GM19023 (cell line): ENCODE results near the gene LAIR1.
"Not testable (repeated sequence)": the region's sequence is repeated elsewhere in the genome, so short reads cannot be mapped to it uniquely, and the experiment has no call there.

Source experiments
- ATAC-seq: cut with Tn5 transposase; IDR thresholded peaks from one replicate; pipeline ENCODE4 v1.9.1; 2021; ENCODE audit warnings: mild to moderate bottlenecking, moderate library complexity; ENCODE audit not compliant: unreplicated experiment

Gene LAIR1, protein sequence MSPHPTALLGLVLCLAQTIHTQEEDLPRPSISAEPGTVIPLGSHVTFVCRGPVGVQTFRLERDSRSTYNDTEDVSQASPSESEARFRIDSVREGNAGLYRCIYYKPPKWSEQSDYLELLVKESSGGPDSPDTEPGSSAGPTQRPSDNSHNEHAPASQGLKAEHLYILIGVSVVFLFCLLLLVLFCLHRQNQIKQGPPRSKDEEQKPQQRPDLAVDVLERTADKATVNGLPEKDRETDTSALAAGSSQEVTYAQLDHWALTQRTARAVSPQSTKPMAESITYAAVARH

DNA sequence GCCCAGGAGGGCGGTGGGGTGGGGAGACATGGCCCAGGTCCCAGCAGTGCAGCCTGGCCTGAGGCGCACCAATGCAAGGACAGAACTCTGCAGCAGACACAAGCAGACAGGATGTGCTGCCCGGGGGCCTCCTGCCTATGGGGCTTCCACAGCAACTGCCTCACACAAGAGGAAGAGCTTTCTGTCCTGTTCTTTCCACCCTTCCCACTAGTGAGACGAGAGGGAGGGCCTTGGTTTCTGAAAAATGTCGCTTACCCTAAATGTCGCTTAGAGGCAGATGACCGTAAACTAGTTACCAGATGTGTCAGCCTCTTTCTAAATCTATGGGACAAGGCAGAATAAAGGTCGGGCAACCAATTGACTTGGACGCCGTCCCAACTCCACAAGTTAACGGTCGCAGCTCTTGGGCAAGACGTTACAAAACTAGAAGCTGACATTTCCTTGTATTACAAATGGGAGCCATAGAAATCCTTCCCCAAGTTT, at the start of gene LAIR1:
LAIR1 (minus strand) TSS at position 157 of the 483 bp plus-strand sequence; CDS start at position 30, 127 bp downstream.
- ATAC-seq, result no peak

DNA sequence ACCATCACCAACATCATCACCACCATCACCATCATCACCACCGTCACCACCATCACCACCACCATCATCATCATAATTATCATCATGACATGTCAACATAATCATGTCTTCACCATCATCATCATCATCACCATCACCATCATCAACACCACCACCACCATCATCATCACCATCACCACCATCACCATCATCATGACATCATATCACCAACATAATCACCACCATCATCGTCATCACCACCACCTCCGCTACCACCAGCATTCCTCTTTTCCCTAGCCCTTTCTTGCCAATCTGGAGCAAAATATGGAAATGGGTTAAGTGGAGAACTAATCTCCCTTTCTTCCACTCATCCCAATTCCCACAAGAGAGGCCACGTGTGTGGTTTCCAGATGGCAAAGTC, 49.4 kb upstream of the LAIR1 start:
- no peak for ATAC-seq

DNA sequence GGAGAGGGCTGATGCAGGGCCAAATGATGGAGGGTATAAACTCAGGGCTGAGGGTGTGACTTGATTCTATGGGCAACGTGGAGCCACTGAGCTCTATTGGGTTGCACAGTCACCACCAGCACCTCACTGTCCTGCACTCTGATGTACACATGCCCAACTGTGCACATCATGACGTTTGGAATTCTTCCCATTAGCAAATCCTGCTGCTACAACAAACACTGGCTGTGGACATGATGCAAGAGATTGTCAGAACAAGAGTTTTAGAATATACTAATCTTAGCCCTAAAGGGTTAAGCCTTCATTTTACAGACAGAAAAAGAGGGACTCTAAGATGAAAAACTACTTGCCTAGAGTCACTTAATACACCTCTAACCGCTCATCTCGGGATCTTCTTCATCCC, 48.1 kb upstream of the LAIR1 start:
- no peak for ATAC-seq

DNA sequence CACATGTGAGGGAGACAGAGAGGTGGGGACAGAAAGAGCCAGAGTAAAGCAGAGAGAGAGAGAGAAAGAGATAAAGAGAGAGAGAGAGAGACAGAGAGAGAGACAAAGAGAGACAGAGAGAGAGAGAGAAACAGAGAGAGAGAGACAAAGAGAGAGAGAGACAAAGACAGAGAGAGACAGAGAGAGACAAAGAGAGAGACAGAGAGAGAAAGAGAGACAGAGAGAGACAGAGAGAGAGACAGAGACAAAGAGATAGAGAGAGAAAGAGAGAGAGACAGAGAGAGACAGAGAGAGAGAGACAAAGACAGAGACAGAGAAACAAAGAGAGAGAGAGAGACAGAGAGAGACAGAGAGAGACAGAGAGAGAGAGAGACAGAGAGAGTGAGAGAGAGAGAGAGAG, 46.3 kb upstream of the LAIR1 start:
- ATAC-seq, result no peak

DNA sequence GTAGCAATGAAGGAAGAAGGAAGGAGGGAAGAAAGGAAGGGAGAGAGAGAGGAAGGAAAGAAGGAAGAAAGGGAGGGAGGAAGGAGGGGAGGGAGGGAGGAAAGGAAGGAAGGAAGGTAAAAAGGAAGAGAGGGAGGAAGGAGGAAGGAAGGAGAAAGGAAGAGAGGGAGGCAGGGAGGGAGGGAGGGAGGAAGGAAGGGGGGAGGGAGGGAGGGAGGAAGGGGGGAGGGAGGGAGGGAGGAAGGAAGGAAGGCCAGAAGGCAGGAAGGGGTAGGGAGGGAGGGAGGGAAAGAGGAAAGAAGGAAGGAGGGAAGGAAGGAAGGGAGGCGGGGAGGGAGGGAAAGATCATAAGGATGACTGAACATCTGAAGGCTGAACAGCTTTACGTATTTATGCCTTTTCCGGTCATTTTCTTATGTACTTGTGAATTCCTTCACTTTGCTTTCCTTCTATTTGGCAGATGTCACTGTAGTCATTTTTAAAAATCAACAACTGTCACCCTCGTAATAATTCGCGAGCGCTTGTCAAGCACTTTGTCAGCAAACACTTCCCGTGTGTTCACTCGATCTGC, 43.8 kb upstream of the LAIR1 start:
- ATAC-seq, result no peak

DNA sequence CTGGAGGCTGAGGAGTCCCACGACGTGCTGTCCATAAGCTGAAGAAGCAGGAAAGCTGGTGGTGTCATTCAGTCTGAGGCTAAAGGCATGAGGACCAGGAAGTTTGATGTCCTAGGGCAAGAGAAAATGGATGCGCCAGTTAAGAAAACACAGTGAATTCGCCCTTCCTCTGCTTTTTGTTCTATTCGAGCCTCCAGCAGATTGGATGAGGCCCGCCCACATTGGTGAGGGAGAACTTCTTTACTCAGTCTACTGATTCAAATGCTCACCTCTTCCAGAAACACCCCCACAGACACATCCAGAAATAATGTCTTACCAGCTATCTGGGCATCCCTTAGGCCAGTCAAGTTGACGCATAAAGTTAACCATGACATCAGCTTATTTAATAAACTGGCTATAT, 43.0 kb upstream of the LAIR1 start:
- no peak for ATAC-seq

DNA sequence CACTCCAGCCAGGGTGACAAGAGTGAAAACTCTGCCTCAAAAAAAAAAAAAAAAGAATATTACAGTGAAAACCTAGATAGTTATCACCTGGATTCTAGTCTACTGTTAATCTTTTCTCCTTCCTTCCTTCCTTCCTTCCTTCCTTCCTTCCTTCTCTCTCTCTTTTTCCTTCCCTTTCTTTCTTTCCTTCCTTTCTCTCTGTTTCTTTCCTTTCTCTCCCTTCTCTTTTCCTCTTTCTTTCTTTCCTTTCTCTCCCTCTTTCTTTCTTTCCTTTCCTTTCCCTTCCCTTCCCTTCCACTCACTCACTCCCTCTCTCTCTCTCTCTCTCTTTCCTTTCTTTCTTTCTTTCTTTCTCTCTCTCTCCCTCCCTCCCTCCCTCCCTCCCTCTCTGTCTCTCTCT, 40.9 kb upstream of the LAIR1 start:
- no peak for ATAC-seq

DNA sequence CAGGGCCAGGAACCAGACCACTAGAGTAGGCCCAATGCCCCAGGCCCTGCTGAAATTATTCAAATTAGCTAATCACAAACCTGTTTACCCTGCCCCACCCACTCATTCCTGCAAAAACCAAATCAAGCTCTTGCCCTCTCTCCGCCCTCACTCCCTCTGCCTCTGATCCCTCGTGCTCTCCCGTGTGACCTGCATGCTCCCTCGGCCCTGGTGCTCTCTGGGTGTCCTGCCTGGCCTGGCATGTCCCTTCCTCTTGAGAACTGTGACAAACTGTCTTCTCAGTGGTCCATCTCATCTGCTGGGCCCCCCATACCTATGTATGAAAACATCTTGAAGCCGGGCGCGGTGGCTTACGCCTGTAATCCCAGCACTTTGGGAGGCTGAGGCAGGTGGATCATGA, 38.3 kb upstream of the LAIR1 start:
- ATAC-seq, result no peak

DNA sequence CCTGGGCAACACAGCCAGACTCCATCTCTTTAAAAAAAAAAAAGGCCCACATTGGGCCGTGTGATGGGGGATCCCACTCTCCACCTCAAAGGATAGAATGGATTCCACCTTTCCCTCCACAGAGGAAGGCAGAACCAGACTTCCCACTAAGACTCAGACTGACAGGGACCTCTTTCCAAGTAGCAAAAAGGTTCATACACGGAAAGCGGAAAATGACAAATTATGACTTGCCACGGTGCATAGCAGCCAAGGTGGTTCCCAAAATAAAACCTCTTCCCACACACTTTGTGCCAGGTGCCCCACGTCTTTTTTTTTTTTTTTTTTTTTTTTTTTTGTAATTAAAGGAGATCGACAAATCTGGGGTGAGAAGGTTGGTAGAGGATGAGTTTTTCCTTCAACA, 36.2 kb upstream of the LAIR1 start:
- ATAC-seq, result no peak

DNA sequence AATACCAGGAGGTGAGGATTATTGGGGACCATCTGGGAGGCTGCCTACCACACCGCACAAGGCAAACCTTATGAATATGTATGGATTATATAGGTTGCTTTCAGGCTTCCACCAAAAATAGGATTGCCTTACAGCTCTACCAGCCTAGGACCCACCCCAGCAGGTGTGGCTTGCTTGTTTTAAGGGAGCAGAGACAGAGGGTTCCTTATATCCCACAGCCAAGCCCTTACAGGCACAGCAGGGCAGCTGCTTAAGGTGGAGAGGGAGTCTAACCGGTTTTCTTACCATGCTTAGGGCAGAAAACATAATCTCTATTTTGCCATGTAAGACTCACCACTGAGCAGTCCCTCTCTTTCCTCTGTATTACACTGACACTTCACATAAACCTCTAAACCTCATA, 34.5 kb upstream of the LAIR1 start:
- no peak for ATAC-seq

DNA sequence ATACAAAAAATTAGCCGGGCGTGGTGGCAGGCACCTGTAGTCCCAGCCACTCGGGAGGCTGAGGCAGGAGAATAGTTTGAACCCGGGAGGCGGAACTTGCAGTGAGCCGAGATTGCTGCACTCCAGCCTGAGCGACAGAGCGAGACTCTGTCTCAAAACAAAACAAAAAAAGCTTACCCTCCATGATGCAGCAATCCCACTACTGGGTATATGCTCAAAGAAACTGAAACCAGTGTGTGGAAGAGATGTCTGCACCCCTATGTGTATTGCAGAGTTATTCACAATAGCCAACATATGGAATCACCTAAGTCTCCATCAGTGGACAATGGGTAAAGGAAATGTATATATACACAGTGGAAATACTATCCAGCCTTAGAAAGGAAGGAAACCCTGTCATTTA, 31.0 kb upstream of the LAIR1 start:
- no peak for ATAC-seq

DNA sequence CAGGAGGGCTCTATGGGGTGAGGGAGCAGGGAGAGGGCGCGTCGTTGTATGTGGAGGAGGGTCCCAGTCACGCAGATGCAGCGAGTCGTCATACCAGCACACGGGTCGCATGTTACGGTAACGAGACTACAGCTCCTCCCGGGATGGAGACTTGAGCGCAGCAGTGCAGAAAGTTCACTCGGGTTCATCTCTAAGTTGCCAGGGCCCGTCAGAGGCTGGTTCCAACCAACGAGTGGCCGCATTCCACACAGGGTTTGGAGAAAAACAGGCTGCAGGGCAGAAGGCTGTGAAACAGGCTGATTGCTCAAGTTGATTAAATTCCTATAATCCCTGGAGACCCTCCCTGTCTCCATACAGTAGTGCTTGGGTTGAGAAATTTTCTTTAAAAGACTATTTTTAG, 28.6 kb upstream of the LAIR1 start:
- no peak for ATAC-seq

DNA sequence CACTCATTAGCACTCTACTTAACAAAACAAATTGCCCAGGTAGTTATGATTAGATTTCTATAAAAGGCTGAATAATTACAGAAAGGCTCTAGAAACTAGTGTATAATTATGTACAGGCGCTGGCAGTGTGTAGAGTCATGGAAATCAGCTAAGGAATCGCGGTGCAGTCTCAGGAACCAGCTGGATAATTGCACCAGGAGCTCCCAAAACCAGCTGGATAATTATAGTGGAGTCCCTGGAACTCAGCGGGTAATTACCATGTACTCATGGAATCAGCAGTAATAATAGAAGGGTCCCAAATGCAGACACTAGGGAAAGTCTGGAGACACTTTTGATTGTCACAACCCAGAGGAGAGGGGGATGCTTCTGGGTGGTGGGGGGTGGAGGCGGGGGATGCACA, 27.4 kb upstream of the LAIR1 start:
- ATAC-seq, result no peak

DNA sequence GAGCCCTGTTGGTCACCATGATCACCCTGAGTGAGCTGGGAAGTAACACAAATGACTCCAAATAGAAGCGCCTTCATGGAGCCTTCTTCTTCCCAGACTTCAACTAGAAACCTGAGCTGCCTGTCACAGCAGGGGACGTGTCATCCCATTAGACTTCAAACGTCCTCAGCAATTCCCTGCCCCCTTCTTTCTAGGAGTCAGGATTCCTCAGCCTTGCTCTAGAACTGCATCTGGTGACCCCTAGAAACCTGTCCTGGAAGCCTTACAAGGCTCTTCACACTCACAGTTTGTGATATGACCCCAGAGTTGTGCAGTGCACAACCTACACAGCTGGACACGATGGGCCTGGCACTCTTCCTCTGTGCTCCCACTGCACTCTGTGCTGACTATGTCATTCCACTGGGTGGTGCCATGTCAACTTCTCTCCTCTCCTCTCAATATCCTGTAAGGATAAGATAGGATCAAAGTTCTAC, 26.9 kb upstream of the LAIR1 start:
- no peak for ATAC-seq

DNA sequence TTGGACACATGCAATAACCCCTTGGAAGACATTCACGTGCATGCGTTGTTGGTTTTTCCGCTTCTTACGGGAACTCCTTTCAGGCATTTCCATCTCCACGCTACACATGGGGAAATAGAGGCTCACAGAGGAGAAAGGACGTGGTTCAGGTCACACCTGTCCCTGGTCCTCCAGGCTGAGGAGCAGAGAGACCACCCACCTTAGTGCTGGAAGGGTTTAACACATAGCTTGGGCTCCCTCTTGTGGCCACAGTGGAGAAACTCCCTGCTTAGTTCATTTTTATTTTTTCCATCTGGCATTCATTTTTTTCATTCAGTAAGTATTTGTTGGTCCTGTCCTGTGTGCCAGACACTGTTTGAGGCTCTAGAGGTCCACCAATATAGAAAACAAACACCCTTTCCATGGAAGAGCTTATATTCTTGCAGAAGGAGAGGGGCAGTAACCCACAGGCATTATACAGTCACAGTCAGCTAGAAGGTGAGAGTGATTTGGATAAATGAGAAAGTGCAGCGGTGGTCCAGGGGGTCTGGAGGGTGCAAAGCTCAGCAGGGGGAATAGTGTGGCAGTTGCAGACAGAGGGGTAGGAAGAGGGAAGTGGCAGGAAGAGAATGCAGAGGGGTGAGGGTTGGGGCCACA, 26.3 kb upstream of the LAIR1 start:
- no peak for ATAC-seq

DNA sequence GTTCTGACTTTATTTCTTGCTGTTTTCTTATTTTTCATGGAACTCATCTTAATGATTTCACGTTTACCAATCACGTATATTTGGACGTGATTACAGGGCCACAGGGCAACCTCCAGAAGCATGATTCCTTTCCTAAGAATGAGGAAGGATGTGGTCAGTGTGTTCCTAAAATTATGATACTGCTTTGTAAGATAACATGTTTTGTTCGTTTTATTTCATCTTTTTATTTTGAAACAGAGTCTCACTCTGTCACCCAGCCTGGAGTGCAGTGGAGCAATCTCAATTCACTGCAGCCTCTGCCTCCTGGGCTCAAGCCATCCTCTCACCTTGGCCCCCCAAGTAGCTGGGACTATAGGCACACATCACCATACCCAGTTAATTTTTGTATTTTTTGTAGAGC, 24.8 kb upstream of the LAIR1 start:
- ATAC-seq, result no peak

DNA sequence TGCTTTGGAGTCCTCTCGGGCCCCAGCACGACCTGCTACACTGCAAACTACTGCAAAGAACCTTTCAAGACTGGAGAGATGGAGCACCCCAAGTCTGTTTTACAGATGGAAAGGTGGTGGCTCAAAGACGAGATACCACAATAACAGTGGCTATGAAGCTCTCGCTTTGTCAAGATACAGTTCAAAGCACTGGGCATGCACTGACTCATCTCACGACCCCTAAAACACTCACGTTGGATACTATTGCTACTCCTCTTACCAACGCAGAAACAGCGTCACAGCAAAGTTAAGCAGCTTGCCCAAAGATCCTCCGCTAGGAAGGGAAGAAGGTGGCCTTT, 24.0 kb upstream of the LAIR1 start:
- no peak for ATAC-seq

DNA sequence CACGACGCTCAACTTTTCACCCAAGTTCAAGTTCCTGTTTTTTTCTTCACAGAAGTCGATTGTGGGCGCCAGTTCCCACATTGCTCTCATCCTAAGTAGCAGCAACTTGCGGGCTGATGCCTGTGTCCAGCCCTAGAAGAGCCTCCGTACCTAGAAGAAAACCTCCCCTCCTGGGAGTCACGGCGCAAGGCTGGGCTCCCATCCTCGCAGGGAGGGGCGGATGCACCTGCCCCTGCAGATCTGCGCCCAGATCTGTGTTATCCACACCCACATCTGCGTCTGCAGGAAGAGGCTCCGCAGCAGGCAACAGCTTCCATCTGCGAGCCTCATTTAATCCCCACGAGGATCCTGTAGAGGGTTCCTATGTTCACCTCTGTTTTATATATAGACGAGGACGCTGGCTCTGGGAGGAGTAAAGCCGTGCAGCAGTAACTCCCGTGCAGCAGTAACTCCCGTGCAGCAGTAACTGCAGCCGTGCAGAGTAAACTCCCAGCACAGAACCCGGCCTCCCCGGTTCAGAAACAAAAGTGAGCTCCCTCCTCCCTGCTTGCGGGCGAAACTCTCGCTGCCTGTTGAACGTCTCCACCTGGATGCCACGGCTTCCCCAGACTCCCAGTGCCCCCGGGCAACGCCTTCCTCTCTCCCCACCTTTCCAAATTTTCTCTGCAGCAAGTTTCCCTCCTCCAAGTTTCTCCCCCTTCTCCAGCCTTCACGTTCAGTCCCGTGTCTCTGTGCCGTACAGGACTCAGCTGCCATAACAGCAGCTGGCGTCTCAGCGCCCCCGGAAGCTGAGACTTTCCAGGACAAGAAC, 23.5 kb upstream of the LAIR1 start:
- ATAC-seq, result no peak

DNA sequence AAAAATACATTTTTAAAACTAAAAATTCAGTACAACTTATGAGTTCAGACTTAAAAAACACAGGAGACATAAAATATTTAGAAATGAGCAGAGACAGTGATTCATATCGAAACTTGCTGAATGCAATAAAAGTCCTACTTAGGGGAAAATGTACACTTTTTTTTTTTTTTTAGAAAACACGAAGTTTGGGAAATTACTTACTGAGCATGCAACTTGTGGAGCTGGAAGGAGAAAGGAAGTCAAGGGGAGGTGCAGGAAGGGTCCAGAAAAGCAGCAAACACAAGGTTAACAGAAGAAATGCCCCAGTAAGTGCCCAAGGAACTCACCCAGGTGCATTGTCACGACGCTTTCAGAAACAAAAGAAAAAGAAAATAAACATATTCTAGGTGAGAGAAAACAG, 18.6 kb upstream of the LAIR1 start:
- no peak for ATAC-seq

DNA sequence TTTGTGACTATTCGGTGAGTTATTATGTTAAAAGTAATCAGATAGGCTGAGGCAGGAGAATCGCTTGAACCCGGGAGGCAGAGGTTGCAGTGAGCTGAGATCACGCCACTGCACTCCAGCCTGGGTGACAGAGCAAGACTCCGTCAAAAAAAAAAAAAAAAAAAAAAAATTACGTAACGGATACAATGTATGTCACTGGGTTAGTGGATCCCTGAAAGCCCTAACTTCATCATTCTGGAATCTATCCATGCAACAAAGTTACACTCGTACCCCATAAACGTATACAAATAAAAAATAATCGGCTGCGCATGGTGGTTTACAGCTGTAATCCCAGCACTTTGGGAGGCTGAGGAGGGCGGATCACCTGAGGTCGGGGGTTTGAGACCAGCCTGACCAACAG, 17.3 kb upstream of the LAIR1 start:
- ATAC-seq, result not testable (repeated sequence)

DNA sequence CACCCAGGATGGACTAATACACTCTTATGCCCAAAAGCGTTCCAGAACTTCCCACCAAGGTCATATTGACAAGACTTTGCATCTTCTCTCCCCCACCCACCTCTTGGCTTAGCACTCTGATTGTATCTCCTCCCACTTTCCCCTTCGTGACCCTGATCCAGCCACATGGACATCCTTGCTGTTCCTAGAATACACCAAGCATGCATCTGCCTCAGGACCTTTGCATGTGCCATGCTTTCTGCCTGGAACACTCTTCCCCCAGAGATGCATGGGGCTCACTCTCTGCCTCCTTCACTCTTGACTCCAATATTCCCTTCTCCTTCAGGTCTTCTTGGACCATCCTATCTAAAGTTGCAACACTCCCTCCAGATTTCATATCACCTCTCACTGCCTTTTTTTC, 16.2 kb upstream of the LAIR1 start:
- ATAC-seq, result no peak
